Vagina (tissue), 2 donors: Measurements from ENCODE around the gene MTUS2. TPM values are rescaled to one million over a fixed set of nuclear protein-coding genes. Genes with fewer than 3 reads are reported as not detected.

Source experiments
- DNase-seq, 2 donors: peaks; one replicate each; pipeline ENCODE4 v3.0.0-alpha.2; 2017; ENCODE audit errors: extremely low spot score in 2 of 2
- H3K27ac ChIP-seq: fragments of 200-600 bp; sonication (generic); one replicate; pipeline ENCODE4 v1.5.1; 2019
- H3K27me3 ChIP-seq: fragments of 200-600 bp; sonication (generic); one replicate; pipeline ENCODE4 v1.5.1; 2019
- H3K36me3 ChIP-seq, 2 donors: fragments of 200-600 bp; sonication (generic); one replicate each; pipeline ENCODE4 v1.5.1; 2017 to 2019
- H3K4me1 ChIP-seq: fragments of 200-600 bp; sonication (generic); one replicate; pipeline ENCODE4 v1.5.1; 2019
- H3K4me3 ChIP-seq, 2 donors: fragments of 200-600 bp; sonication (generic); 1 replicate in 1 of 2; 2 replicates in 1 of 2; pipeline ENCODE4 v1.5.1; 2016 to 2019
- H3K9me3 ChIP-seq: fragments of 200-600 bp; sonication (generic); one replicate; pipeline ENCODE4 v1.5.1; 2019
- CTCF ChIP-seq, 3 experiments: fragments of 450-650 bp in 2 of 3; fragments of 200-600 bp in 1 of 3; sonication (generic) in 1 of 3; IDR thresholded peaks; one replicate each; pipeline ENCODE4 v1.5.1; 2017 to 2019; ENCODE audit warnings: antibody characterized with exemption in 3 of 3, mild to moderate bottlenecking in 2 of 3, moderate library complexity in 2 of 3
- POLR2A ChIP-seq, 2 donors: fragments of 450-650 bp; IDR thresholded peaks; one replicate each; pipeline ENCODE4 v1.6.1; 2017; ENCODE audit warnings: antibody characterized with exemption in 2 of 2, mild to moderate bottlenecking in 2 of 2, moderate library complexity in 2 of 2
- POLR2AphosphoS5 ChIP-seq, 2 donors: sonication (generic); formaldehyde crosslinking; IDR thresholded peaks; one replicate each; pipeline ENCODE4 v1.9.0; 2017; ENCODE audit warnings: antibody characterized with exemption in 2 of 2, mild to moderate bottlenecking in 2 of 2, low read depth in 1 of 2; ENCODE audit not compliant: insufficient read depth in 1 of 2
- intact Hi-C: fragments of 100-400 bp; cut with DNase I; formaldehyde crosslinking; loops from one replicate; pipeline ENCODE4 v1.15.1; 2023
- total RNA-seq: library from RNA; depleted of rRNA; stranded (reverse); fragments of >200 nt; gene quantifications from one replicate; pipeline ENCODE4 v1.2.3, GENCODE V29; 2016

The MTUS2 gene
- total RNA-seq, 1 donor from 2014 or later: 0.74 TPM

DNA sequence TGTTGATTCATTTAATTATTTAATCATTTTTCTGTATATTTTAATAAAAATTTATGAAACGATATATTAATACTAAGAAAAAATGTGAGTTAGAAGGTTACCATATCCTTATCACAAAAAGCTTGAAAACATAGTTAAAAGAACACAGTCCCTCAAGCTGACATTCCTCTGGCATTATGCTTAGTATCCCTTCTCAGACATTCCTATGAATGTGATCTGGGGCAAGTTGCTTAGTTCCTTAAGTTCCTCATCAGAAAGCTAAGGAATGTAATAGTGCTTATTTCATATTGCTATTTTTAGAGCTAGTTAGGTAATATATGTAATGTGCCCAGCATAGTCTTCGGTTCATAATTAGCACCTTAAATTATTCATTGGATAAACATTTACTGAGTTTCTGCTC lies 122.8 kb downstream of the MTUS2 start:
- Histone ChIP-seq H3K36me3 (no peaks in the 10 kb centered on the region), H3K9me3 (no peaks in the 10 kb centered on the region), H3K27ac (no peak overlapping the region), H3K27me3 (no peaks in the 10 kb centered on the region), H3K4me3 (no peak overlapping the region), H3K4me1 (no peaks in the 10 kb centered on the region)
- no peak for DNase-seq
- no peak for TF ChIP-seq CTCF (IDR thresholded peaks at IDR 0.05)
- TF ChIP-seq POLR2A (IDR thresholded peaks at IDR 0.05): no peak
- no peak for TF ChIP-seq POLR2AphosphoS5 (IDR thresholded peaks at IDR 0.05; ENCODE audit: insufficient read depth in 1 of 2, low read depth in 1 of 2)
- intact Hi-C loops: no loop called here

GRCh38 chr13:28953714-28954418 lies 133.7 kb downstream of the MTUS2 start:
- intact Hi-C loops: no loop called here
- H3K9me3 ChIP-seq: no peaks in the 10 kb centered on the region

DNA sequence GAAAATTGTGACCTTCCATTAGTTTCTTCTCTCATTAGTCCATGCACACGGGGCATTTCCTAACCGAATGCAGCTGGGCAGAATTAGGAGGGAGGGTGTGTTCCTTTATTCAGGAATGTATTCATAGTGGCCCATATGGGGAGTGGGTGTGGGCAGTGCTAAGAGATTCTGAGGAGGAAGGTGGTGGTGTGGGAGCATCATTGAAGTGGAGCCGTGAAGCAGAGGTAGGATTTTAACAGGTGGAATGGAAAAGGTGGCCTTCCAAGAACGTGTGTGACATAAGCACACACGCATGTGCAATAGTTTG lies 134.2 kb downstream of the MTUS2 start:
- intact Hi-C loops: no loop called here
- Histone ChIP-seq H3K4me1 (no peaks in the 10 kb centered on the region), H3K27me3 (no peaks in the 10 kb centered on the region), H3K36me3 (no peaks in the 10 kb centered on the region), H3K9me3 (no peaks in the 10 kb centered on the region), H3K4me3 (no peak overlapping the region), H3K27ac (no peak overlapping the region)
- DNase-seq: no peak
- TF ChIP-seq POLR2AphosphoS5 (IDR thresholded peaks at IDR 0.05; ENCODE audit: insufficient read depth in 1 of 2, low read depth in 1 of 2): no peak
- TF ChIP-seq CTCF (IDR thresholded peaks at IDR 0.05): no peak
- no peak for TF ChIP-seq POLR2A (IDR thresholded peaks at IDR 0.05)

More at GRCh38 chr13:28953714-28954418, 133.7 kb downstream of the MTUS2 start:
- Histone ChIP-seq H3K36me3 (no peaks in the 10 kb centered on the region), H3K4me3 (no peak overlapping the region), H3K27ac (no peak overlapping the region), H3K27me3 (no peaks in the 10 kb centered on the region), H3K4me1 (no peaks in the 10 kb centered on the region)
- no peak for TF ChIP-seq POLR2A (IDR thresholded peaks at IDR 0.05)
- TF ChIP-seq CTCF (IDR thresholded peaks at IDR 0.05): no peak
- TF ChIP-seq POLR2AphosphoS5 (IDR thresholded peaks at IDR 0.05; ENCODE audit: insufficient read depth in 1 of 2, low read depth in 1 of 2): no peak
- no peak for DNase-seq

DNA sequence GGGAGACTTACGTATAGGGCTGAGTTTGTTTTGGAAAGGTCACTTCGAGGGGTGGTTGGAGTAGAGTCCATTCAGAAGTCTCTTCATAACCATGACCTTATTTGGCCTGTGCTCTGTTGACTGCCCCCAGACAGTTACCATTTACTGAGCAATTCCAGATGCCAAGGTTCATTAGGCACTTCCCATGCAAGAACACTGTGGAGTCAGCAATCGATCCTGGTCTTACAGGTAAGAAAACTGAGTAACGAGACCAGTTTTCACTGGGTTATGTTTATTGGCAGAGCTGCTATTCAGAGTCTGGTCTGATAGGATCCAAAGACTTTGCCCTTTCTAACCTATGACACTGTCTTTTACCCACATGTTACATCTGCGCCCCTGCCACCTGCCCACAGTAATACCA lies 134.7 kb downstream of the MTUS2 start:
- DNase-seq: no peak
- Histone ChIP-seq H3K4me1 (no peaks in the 10 kb centered on the region), H3K27ac (no peak overlapping the region), H3K36me3 (no peaks in the 10 kb centered on the region), H3K9me3 (no peaks in the 10 kb centered on the region), H3K27me3 (no peaks in the 10 kb centered on the region), H3K4me3 (no peak overlapping the region)
- intact Hi-C loops: no loop called here
- TF ChIP-seq POLR2A (IDR thresholded peaks at IDR 0.05) (no peak), POLR2AphosphoS5 (IDR thresholded peaks at IDR 0.05; ENCODE audit: insufficient read depth in 1 of 2, low read depth in 1 of 2) (no peak), CTCF (IDR thresholded peaks at IDR 0.05) (no peak)

- no peaks in the 10 kb centered on the region for H3K27me3 ChIP-seq
- H3K27ac ChIP-seq: no peak overlapping the region
- no peak overlapping the region for H3K4me3 ChIP-seq
- no peaks in the 10 kb centered on the region for H3K4me1 ChIP-seq
- DNase-seq: no peak
- intact Hi-C loops: no loop called here
- H3K36me3 ChIP-seq: no peaks in the 10 kb centered on the region
- H3K9me3 ChIP-seq: no peaks in the 10 kb centered on the region
- TF ChIP-seq CTCF (IDR thresholded peaks at IDR 0.05) (no peak), POLR2AphosphoS5 (IDR thresholded peaks at IDR 0.05; ENCODE audit: insufficient read depth in 1 of 2, low read depth in 1 of 2) (no peak), POLR2A (IDR thresholded peaks at IDR 0.05) (no peak)
Observed at GRCh38 chr13:28955264-28955966, 135.3 kb downstream of the MTUS2 start.
